ENCODE results near the gene WNK2.
A peak's percentile ranks its signal among the peaks of the same experiment; 100 is the strongest.

Gene WNK2

GRCh38 chr9:93159601-93160471, 24.1 kb upstream of the WNK2 start (continued):
- no peak for TF ChIP-seq ZNF423 (tag by site-specific recombination; IDR thresholded peaks at IDR 0.05)
- no peak for TF ChIP-seq ZFP41 (tag by site-specific recombination; IDR thresholded peaks at IDR 0.05; ENCODE audit: borderline replicate concordance)
- TF ChIP-seq ZNF660 (tag by site-specific recombination; IDR thresholded peaks at IDR 0.05): no peak
- TF ChIP-seq ZNF501 (tag by site-specific recombination; IDR thresholded peaks at IDR 0.05): no peak
- peak; percentile 58 for TF ChIP-seq GLIS1 (tag by site-specific recombination; IDR thresholded peaks at IDR 0.05)
- TF ChIP-seq ZNF704 (tag by site-specific recombination; IDR thresholded peaks at IDR 0.05): no peak
- no peak for TF ChIP-seq ZNF555 (tag by site-specific recombination; conservative IDR thresholded peaks at IDR 0.05)
- TF ChIP-seq TRIM28 (IDR thresholded peaks at IDR 0.05; ENCODE audit: borderline replicate concordance, low read length): peak; percentile 31; the same call in 1 of the 2 replicates
- no peak for TF ChIP-seq ZNF18 (tag by site-specific recombination; IDR thresholded peaks at IDR 0.05)
- TF ChIP-seq KLF9 (tag by site-specific recombination; IDR thresholded peaks at IDR 0.05; ENCODE audit: low read depth): 0 out of 2 replicates have a peak, but pooled peaks have one; percentile 34
- TF ChIP-seq ZNF132 (tag by site-specific recombination; IDR thresholded peaks at IDR 0.05; ENCODE audit: borderline replicate concordance): no peak
- no peak for TF ChIP-seq OVOL3 (tag by site-specific recombination; IDR thresholded peaks at IDR 0.05)
- TF ChIP-seq ZNF521 (tag by site-specific recombination; IDR thresholded peaks at IDR 0.05): no peak
- no peak for TF ChIP-seq ZSCAN18 (tag by site-specific recombination; IDR thresholded peaks at IDR 0.05)
- no peak for TF ChIP-seq MEIS1 (CRISPR knock-in tag; IDR thresholded peaks at IDR 0.05; ENCODE audit: borderline replicate concordance)
- TF ChIP-seq ZNF670 (tag by site-specific recombination; IDR thresholded peaks at IDR 0.05; ENCODE audit: low read depth): no peak
- TF ChIP-seq YY1 (tag by site-specific recombination; IDR thresholded peaks at IDR 0.05): no peak
- no peak for TF ChIP-seq ZNF362 (tag by site-specific recombination; IDR thresholded peaks at IDR 0.05)
- TF ChIP-seq ZNF426 (tag by site-specific recombination; IDR thresholded peaks at IDR 0.05): no peak
- TF ChIP-seq ZFP69B (tag by site-specific recombination; IDR thresholded peaks at IDR 0.05): 0 out of 2 replicates have a peak, but pooled peaks have one; percentile 27
- no peak for TF ChIP-seq ZNF624 (tag by site-specific recombination; IDR thresholded peaks at IDR 0.05)
- no peak for TF ChIP-seq ZNF138 (tag by site-specific recombination; IDR thresholded peaks at IDR 0.05; ENCODE audit: borderline replicate concordance)
- TF ChIP-seq ZNF549 (tag by site-specific recombination; IDR thresholded peaks at IDR 0.05): no peak
- TF ChIP-seq KLF10 (tag by site-specific recombination; IDR thresholded peaks at IDR 0.05): no peak
- TF ChIP-seq SETDB1 (IDR thresholded peaks at IDR 0.05; ENCODE audit: insufficient read length, low read length): no peak
- no peak for TF ChIP-seq ZBTB1 (tag by site-specific recombination; IDR thresholded peaks at IDR 0.05)
- TF ChIP-seq ZIC2 (tag by site-specific recombination; IDR thresholded peaks at IDR 0.05): no peak
- no peak for TF ChIP-seq ZNF548 (tag by site-specific recombination; IDR thresholded peaks at IDR 0.05)
- TF ChIP-seq ATF2 (tag by site-specific recombination; IDR thresholded peaks at IDR 0.05; ENCODE audit: low read depth): no peak
- peak; percentile 28 for TF ChIP-seq KLF8 (tag by site-specific recombination; IDR thresholded peaks at IDR 0.05)
- TF ChIP-seq ZNF146 (tag by site-specific recombination; IDR thresholded peaks at IDR 0.05): no peak
- TF ChIP-seq INSM2 (tag by site-specific recombination; IDR thresholded peaks at IDR 0.05): no peak
- TF ChIP-seq IKZF3 (tag by site-specific recombination; IDR thresholded peaks at IDR 0.05): no peak

All from HEK293 (cell line).